ENCODE results near the gene CEBPZOS.

The CEBPZOS gene

GRCh38 chr2:37232131-37232933, 36.0 kb downstream of the CEBPZOS start:
- DNase-seq (ENCODE audit: low read depth in 2 of 2), result no peak

- no peak for DNase-seq (ENCODE audit: low read depth in 2 of 2)
Measured at GRCh38 chr2:37243435-37243834, 47.1 kb downstream of the CEBPZOS start.

GRCh38 chr2:37244017-37244416, 47.7 kb downstream of the CEBPZOS start:
- no peak for DNase-seq (ENCODE audit: low read depth in 2 of 2)

GRCh38 chr2:37244755-37245154, 48.5 kb downstream of the CEBPZOS start:
- no peak for DNase-seq (ENCODE audit: low read depth in 2 of 2)

DNA sequence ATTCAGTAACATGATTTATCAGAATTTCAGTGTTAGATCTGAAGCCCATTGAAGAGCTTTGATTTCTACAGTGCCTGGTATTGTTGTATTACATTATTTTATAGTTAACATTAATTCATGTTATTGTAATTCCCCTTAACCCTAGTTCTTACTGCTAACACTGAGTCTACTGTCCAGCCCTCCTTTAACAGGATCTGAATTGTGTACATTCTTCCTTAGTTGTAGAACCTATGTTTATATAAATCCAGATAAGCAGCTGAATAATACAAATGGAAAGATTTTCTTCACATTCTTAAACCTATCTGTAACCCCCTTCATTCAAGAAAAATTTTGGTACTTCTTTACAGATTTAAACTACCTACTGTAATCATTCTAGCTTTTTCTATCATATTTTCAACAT, 49.9 kb downstream of the CEBPZOS start:
- no peak for DNase-seq (ENCODE audit: low read depth in 2 of 2)

DNA sequence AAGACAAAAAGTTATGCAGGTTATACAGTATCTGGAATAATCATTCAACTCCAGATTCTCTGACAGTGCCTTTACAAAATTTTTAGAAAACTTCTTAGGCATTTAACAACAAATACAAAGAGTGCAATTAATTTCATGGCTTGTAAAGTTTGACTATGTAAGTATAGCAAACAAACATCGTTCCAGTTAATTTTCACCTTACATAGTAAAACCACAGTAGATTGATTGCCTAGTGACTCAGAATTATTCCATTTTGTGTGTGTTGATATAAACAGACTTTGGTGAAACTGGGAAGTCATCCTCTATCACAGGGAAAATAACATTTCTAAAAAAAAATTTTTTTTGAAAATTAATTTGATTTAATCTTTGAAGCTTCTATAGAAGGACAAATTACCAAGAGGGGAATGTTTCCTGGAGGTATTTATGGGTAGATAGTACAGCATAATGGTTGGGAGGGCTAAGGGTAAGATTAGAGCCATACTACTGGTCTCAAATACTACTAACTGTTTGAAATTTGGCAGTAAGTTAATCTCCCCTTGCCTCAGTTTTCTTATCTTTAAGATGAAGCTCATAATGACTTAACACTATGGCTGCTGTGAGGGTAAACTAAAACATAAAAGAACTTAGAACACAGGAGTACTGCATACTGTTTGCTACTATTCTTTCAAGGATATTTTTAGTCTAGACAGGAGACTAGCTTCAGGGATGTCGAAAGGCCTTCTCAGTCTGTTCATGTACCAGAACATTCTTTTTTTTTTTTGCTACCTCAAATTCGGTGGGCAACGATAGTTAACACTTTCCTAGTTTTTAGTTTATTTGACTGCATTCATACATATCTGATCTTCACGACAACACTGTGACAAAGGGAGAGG, 54.8 kb downstream of the CEBPZOS start:
- no peak for DNase-seq (ENCODE audit: low read depth in 2 of 2)

Data from stimulated activated CD8-positive, alpha-beta memory T cell treated with anti-CD3 and anti-CD28 coated beads, Interleukin-7, amount 100 ng/mL, for 4 hours (primary cell).